OCI-LY7 (cell line): ENCODE data around the gene DCTN5. TPM values are rescaled to one million over a fixed set of nuclear protein-coding genes. Genes with fewer than 3 reads are reported as not detected.
"Not testable (repeated sequence)": the region's sequence is repeated elsewhere in the genome, so short reads cannot be mapped to it uniquely, and the experiment has no call there.

ENCODE experiments used
- BruUV-seq: library from RNA; stranded (reverse); fragments of 400-500 nt; replicated peaks from 2 replicates; lab custom pipeline; 2021; lab: Mats Ljungman, UMichigan
- CTCF ChIA-PET: fragments of 300-600 bp; sonication (Branson Sonifier 250); formaldehyde crosslinking; loops from one replicate; lab custom pipeline; 2022; ENCODE audit warnings: antibody characterized with exemption; ENCODE audit not compliant: unreplicated experiment; lab: Charles Lee
- POLR2A ChIA-PET: fragments of 300-600 bp; sonication (Branson Sonifier 250); formaldehyde crosslinking; loops from one replicate; lab custom pipeline; 2022; ENCODE audit warnings: antibody characterized with exemption; lab: Charles Lee
- DNase-seq: peaks from one replicate; pipeline ENCODE4 v3.0.0-alpha.2; 2015; ENCODE audit warnings: low spot score
- H2AFZ ChIP-seq: fragments of 200-600 bp; sonication (generic), shearing (Covaris generic); 2 replicates; pipeline ENCODE4 v1.6.1; 2014; ENCODE audit warnings: mild to moderate bottlenecking, antibody characterized with exemption, low read length, moderate library complexity
- H3K27ac ChIP-seq: fragments of 200-600 bp; sonication (generic); 2 replicates; pipeline ENCODE4 v1.5.1; 2014; ENCODE audit warnings: mixed run types, low read depth, mild to moderate bottlenecking, moderate library complexity, low read length, inconsistent platforms; ENCODE audit not compliant: poor library complexity, severe bottlenecking
- H3K36me3 ChIP-seq: fragments of 200-600 bp; sonication (generic); 2 replicates; pipeline ENCODE4 v1.6.1; 2014; ENCODE audit warnings: mild to moderate bottlenecking, antibody characterized with exemption, low read length, moderate library complexity, mixed read lengths; ENCODE audit not compliant: insufficient read depth
- H3K4me1 ChIP-seq: fragments of 200-600 bp; sonication (generic); 2 replicates; pipeline ENCODE4 v1.5.1; 2014; ENCODE audit warnings: mild to moderate bottlenecking, low read length; ENCODE audit not compliant: insufficient read depth, poor library complexity, severe bottlenecking
- H3K4me2 ChIP-seq: fragments of 200-600 bp; sonication (generic); 2 replicates; pipeline ENCODE4 v1.6.1; 2014; ENCODE audit warnings: mild to moderate bottlenecking, low read length
- H3K4me3 ChIP-seq: fragments of 200-600 bp; sonication (generic); 2 replicates; pipeline ENCODE4 v1.5.1; 2014; ENCODE audit warnings: mild to moderate bottlenecking, low read depth, low read length; ENCODE audit not compliant: poor library complexity, severe bottlenecking
- H3K79me2 ChIP-seq: fragments of 200-600 bp; sonication (generic); 2 replicates; pipeline ENCODE4 v1.6.1; 2016; ENCODE audit warnings: low read depth, mild to moderate bottlenecking, low read length, moderate library complexity, mixed read lengths; ENCODE audit not compliant: insufficient read depth
- H3K9me2 ChIP-seq: fragments of 200-600 bp; sonication (generic); 2 replicates; pipeline ENCODE4 v1.6.1; 2016; ENCODE audit warnings: mild to moderate bottlenecking, low read length, mixed read lengths; ENCODE audit not compliant: insufficient read depth
- H3K9me3 ChIP-seq: fragments of 200-600 bp; sonication (generic); 2 replicates; pipeline ENCODE4 v1.6.1; 2014; ENCODE audit warnings: mild to moderate bottlenecking, mixed run types, low read length, mixed read lengths
- H4K20me1 ChIP-seq: fragments of 200-600 bp; sonication (generic); 2 replicates; pipeline ENCODE4 v1.6.1; 2014; ENCODE audit warnings: mild to moderate bottlenecking, antibody characterized with exemption, low read length, moderate library complexity, mixed read lengths; ENCODE audit not compliant: insufficient read depth
- EZH2phosphoT487 ChIP-seq: fragments of 200-600 bp; sonication (generic); IDR thresholded peaks from 2 replicates; pipeline ENCODE4 v1.6.1; 2018; ENCODE audit warnings: low read depth, borderline replicate concordance, mild to moderate bottlenecking, mixed run types, antibody characterized with exemption, low read length, moderate library complexity, mixed read lengths
- intact Hi-C: fragments of 100-400 bp; cut with micrococcal nuclease; formaldehyde crosslinking; loops from one replicate; pipeline ENCODE4 v1.10.0; 2022; ENCODE audit not compliant: unreplicated experiment
- total RNA-seq, 2 experiments: library from RNA; depleted of rRNA in 1 of 2; stranded (reverse); fragments of >200 nt in 1 of 2; shearing (Covaris generic) in 1 of 2; gene quantifications; 2 replicates each; pipeline ENCODE4 v1.2.3, GENCODE V29; 2014 to 2022
- TF ChIP-seq, protein P1 (sequence below): fragments of 200-600 bp; sonication (generic); conservative IDR thresholded peaks from 2 replicates; pipeline ENCODE4 v1.5.1; 2014; ENCODE audit warnings: mild to moderate bottlenecking, antibody characterized with exemption, low read length, moderate library complexity, mixed read lengths

The DCTN5 gene
- total RNA-seq, 2 experiments from 2014 or later, result 37.3 to 89.6 TPM

DNA sequence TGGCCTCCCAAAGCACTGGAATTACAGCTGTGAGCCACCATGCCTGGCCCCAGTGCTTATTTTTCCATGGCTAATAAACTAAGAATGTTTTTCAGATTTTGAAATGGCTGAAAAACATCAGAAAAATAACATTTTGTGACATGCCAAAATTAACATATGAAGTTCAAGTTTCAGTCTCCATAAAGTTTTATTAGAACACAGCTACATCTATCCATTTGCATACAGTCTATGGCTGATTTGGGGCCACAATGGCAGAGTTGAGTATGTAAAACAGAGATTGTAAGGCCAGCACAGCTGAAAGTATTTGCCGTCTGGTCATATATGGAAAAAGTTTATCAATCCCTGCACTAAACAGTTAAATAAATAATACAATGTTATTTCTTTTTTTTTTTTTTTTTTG is 31.3 kb upstream of the DCTN5 start:
- H2AFZ ChIP-seq, result no peak overlapping the region
- no peaks in the 10 kb centered on the region for H3K4me1 ChIP-seq
- no peak for TF ChIP-seq EZH2phosphoT487
- TF ChIP-seq, protein P1, sequence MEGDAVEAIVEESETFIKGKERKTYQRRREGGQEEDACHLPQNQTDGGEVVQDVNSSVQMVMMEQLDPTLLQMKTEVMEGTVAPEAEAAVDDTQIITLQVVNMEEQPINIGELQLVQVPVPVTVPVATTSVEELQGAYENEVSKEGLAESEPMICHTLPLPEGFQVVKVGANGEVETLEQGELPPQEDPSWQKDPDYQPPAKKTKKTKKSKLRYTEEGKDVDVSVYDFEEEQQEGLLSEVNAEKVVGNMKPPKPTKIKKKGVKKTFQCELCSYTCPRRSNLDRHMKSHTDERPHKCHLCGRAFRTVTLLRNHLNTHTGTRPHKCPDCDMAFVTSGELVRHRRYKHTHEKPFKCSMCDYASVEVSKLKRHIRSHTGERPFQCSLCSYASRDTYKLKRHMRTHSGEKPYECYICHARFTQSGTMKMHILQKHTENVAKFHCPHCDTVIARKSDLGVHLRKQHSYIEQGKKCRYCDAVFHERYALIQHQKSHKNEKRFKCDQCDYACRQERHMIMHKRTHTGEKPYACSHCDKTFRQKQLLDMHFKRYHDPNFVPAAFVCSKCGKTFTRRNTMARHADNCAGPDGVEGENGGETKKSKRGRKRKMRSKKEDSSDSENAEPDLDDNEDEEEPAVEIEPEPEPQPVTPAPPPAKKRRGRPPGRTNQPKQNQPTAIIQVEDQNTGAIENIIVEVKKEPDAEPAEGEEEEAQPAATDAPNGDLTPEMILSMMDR, result no peak
- no peak for DNase-seq
- H3K79me2 ChIP-seq, result no peaks in the 10 kb centered on the region
- H3K27ac ChIP-seq, result no peak overlapping the region
- BruUV-seq, result no TSS peak
- H3K9me2 ChIP-seq, result no peaks in the 10 kb centered on the region
- no peak overlapping the region for H3K4me2 ChIP-seq
- H3K9me3 ChIP-seq, result no peaks in the 10 kb centered on the region
- no peaks in the 10 kb centered on the region for H4K20me1 ChIP-seq
- peaks cover 70% of the 10 kb centered on the region for H3K36me3 ChIP-seq
- no peak overlapping the region for H3K4me3 ChIP-seq
- intact Hi-C loops, result no loop called here
- CTCF ChIA-PET, result no interaction called here
- POLR2A ChIA-PET, result no interaction called here

DNA sequence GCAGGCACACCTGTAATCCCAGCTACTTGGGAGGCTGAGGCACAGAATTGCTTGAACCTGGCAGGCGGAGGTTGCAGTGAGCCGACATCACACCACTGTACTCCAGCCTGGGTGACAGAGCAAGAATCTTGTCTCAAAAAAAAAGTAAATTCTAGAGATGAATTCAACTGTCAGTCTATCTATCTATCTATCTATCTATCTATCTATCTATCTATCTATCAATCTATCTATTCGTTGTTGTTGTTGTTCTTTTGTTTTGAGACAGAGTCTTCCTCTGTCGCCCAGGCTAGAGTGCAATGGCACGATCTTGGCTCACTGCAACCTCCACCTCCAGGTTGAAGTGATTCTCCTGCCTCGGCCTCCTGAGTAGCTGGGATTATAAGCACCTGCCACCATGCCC is 30.4 kb upstream of the DCTN5 start:
- H3K4me1 ChIP-seq, H2AFZ ChIP-seq, DNase-seq, H3K9me3 ChIP-seq, H3K4me2 ChIP-seq, H3K4me3 ChIP-seq, POLR2A ChIA-PET, H3K79me2 ChIP-seq, H4K20me1 ChIP-seq, H3K9me2 ChIP-seq, H3K27ac ChIP-seq, intact Hi-C loops, BruUV-seq, CTCF ChIA-PET: not testable (repeated sequence)
- H3K36me3 ChIP-seq, result peaks cover 72% of the 10 kb centered on the region

DNA sequence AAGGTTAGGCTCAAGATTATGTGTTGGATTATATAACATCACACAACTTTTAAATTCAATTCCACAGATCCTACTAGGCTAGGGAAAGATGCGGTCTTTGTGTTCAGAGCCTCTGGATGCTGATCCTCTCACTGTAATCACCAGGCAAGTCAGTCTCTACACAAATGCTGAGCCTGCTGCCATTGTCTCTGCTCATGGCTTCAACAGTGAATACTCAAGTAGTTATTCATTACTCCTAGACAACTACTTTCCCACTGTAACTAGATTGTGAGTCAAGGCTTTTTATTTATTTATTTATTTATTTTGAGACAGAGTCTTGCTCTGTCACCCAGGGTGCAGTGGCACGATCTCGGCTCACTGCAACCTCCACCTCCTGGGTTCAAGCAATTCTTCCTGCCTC is 29.3 kb upstream of the DCTN5 start:
- H3K79me2 ChIP-seq, result no peaks in the 10 kb centered on the region
- no peaks in the 10 kb centered on the region for H3K9me3 ChIP-seq
- no peaks in the 10 kb centered on the region for H3K9me2 ChIP-seq
- ChIA-PET POLR2A (no interaction called here), CTCF (no interaction called here)
- H3K4me1 ChIP-seq, result no peaks in the 10 kb centered on the region
- no TSS peak for BruUV-seq
- peaks cover 76% of the 10 kb centered on the region for H3K36me3 ChIP-seq
- intact Hi-C loops, result no loop called here
- no peaks in the 10 kb centered on the region for H4K20me1 ChIP-seq
- TF ChIP-seq EZH2phosphoT487, result no peak
- TF ChIP-seq, protein P1, result no peak
- no peak overlapping the region for H2AFZ ChIP-seq
- no peak overlapping the region for H3K4me2 ChIP-seq
- no peak overlapping the region for H3K4me3 ChIP-seq
- no peak overlapping the region for H3K27ac ChIP-seq
- DNase-seq, result no peak
